Bronchial epithelial cell (primary cell): Measurements from ENCODE around the gene RPL7A. TPM values are rescaled to one million over a fixed set of nuclear protein-coding genes. Genes with fewer than 3 reads are reported as not detected.

Experiments used
- DNase-seq: peaks from one replicate; pipeline ENCODE4 v3.0.0-alpha.2; 2010; ENCODE audit warnings: low read depth
- FAIRE-seq: peaks from 2 replicates; lab custom pipeline; 2011; peaks lifted over from hg19 to GRCh38; lab: Jason Lieb, UNC
- H3K27me3 ChIP-seq: 2 replicates; pipeline ENCODE4 v1.5.1; 2011; ENCODE audit warnings: low read length; ENCODE audit not compliant: control insufficient read depth, insufficient read depth
- H3K36me3 ChIP-seq: 2 replicates; pipeline ENCODE4 v1.5.1; 2011; ENCODE audit warnings: low read length; ENCODE audit not compliant: control insufficient read depth, insufficient read depth
- H3K4me3 ChIP-seq: 2 replicates; pipeline ENCODE4 v1.5.1; 2011; ENCODE audit warnings: mild to moderate bottlenecking, low read depth, low read length, control low read depth
- CTCF ChIP-seq: IDR thresholded peaks from 2 replicates; pipeline ENCODE4 v1.5.1; 2011; ENCODE audit warnings: mild to moderate bottlenecking, moderate library complexity, low read length, control low read depth, inconsistent platforms; ENCODE audit not compliant: insufficient read depth, severe bottlenecking
- total RNA-seq: library from RNA; depleted of rRNA; stranded (reverse); fragments of >200 nt; gene quantifications from 2 replicates; pipeline ENCODE4 v1.2.1, GENCODE V29; 2014

RPL7A gene
- total RNA-seq, 1 donor from 2014 or later: 3,023 TPM

GRCh38 chr9:133357656-133358055 lies 9.6 kb downstream of the RPL7A start:
- Histone ChIP-seq H3K36me3 (peaks cover 15% of the 10 kb centered on the region), H3K27me3 (no peaks in the 10 kb centered on the region), H3K4me3 (no peak overlapping the region)
- TF ChIP-seq CTCF: no peak
- FAIRE-seq: no peak
- DNase-seq: no peak

- Histone ChIP-seq H3K36me3 (peaks cover 23% of the 10 kb centered on the region), H3K27me3 (no peaks in the 10 kb centered on the region), H3K4me3 (no peak overlapping the region)
- FAIRE-seq (no peak), DNase-seq (no peak)
- TF ChIP-seq CTCF: peak; percentile 48
These were observed 11.6 kb downstream of the RPL7A start for GRCh38 chr9:133359399-133360175.

- TF ChIP-seq CTCF: no peak
- Histone ChIP-seq H3K4me3 (no peak overlapping the region), H3K27me3 (no peaks in the 10 kb centered on the region), H3K36me3 (peaks cover 22% of the 10 kb centered on the region)
- no peak for DNase-seq
- FAIRE-seq: peak; percentile 60
These were observed 12.7 kb downstream of the RPL7A start for GRCh38 chr9:133360400-133361393.

GRCh38 chr9:133361507-133362092 lies 13.6 kb downstream of the RPL7A start:
- no peak for TF ChIP-seq CTCF
- Histone ChIP-seq H3K36me3 (peaks cover 24% of the 10 kb centered on the region), H3K27me3 (no peaks in the 10 kb centered on the region), H3K4me3 (no peak overlapping the region)
- DNase-seq (no peak), FAIRE-seq (peak; percentile 58)

- H3K4me3 ChIP-seq: no peak overlapping the region
- H3K27me3 ChIP-seq: no peaks in the 10 kb centered on the region
- H3K36me3 ChIP-seq: peaks cover 32% of the 10 kb centered on the region
- FAIRE-seq (no peak), DNase-seq (no peak)
- no peak for TF ChIP-seq CTCF
These were observed 14.5 kb downstream of the RPL7A start for GRCh38 chr9:133362359-133363044.
